ENCODE measurements around the gene GRAP2. TPM values are rescaled to one million over a fixed set of nuclear protein-coding genes. Genes with fewer than 3 reads are reported as not detected.

The GRAP2 gene
- total RNA-seq, 1 experiment from 2014 or later: 0.54 TPM

DNA sequence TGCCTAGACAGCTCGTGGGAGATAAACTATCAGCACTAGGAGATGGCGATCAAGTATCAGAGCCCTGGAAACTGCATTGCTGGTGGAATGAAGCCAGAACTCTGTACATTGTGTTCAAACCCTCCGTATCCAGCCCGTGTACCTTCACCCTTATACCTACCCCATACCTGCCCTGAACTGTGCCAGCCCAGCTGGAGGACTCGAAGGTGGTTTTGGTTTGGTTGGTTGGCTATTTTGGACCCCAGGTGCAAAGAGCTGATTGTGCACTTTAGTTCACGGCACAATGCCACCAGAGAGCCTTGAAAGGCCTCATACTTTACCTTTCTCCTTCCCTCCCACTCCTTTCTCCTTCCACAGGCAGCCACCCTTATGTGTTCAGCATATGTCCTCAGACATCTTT lies 109.9 kb downstream of the GRAP2 start:
- BruUV-seq (replicated peaks): no TSS peak
- Histone ChIP-seq H3K27me3 (ENCODE audit: control insufficient read depth, insufficient read depth, low read length) (peaks cover 2% of the 10 kb centered on the region; the same call in 1 of the 2 replicates), H3K36me3 (ENCODE audit: control insufficient read depth, insufficient read depth, low read length) (no peaks in the 10 kb centered on the region), H3K9me3 (ENCODE audit: control insufficient read depth, insufficient read depth, low read depth, low read length) (no peaks in the 10 kb centered on the region), H3K4me1 (ENCODE audit: control insufficient read depth, insufficient read depth, low read length) (no peaks in the 10 kb centered on the region; the same call in 1 of the 2 replicates), H3K4me3 (ENCODE audit: low read depth in 2 of 2, low read length in 2 of 2) (no peak overlapping the region), H3K27ac (ENCODE audit: low read length) (no peak overlapping the region)
- POLR2A ChIA-PET: no interaction called here
- in situ Hi-C loops (cut with HindIII; ENCODE audit: low pct_unique_long_range_greater_than_20kb, low sequenced_read_pairs): no loop called here
- TF ChIP-seq POLR2AphosphoS5 (IDR thresholded peaks at IDR 0.05; ENCODE audit: low read depth, low read length) (no peak), TCF7L2 (IDR thresholded peaks at IDR 0.05; ENCODE audit: low read depth, low read length) (no peak), SIN3A (IDR thresholded peaks at IDR 0.05; ENCODE audit: borderline replicate concordance, insufficient read depth, low read depth, low read length) (no peak), CTCF (IDR thresholded peaks at IDR 0.05) (no peak)
- TF ChIP-seq, protein P1, sequence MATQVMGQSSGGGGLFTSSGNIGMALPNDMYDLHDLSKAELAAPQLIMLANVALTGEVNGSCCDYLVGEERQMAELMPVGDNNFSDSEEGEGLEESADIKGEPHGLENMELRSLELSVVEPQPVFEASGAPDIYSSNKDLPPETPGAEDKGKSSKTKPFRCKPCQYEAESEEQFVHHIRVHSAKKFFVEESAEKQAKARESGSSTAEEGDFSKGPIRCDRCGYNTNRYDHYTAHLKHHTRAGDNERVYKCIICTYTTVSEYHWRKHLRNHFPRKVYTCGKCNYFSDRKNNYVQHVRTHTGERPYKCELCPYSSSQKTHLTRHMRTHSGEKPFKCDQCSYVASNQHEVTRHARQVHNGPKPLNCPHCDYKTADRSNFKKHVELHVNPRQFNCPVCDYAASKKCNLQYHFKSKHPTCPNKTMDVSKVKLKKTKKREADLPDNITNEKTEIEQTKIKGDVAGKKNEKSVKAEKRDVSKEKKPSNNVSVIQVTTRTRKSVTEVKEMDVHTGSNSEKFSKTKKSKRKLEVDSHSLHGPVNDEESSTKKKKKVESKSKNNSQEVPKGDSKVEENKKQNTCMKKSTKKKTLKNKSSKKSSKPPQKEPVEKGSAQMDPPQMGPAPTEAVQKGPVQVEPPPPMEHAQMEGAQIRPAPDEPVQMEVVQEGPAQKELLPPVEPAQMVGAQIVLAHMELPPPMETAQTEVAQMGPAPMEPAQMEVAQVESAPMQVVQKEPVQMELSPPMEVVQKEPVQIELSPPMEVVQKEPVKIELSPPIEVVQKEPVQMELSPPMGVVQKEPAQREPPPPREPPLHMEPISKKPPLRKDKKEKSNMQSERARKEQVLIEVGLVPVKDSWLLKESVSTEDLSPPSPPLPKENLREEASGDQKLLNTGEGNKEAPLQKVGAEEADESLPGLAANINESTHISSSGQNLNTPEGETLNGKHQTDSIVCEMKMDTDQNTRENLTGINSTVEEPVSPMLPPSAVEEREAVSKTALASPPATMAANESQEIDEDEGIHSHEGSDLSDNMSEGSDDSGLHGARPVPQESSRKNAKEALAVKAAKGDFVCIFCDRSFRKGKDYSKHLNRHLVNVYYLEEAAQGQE (IDR thresholded peaks at IDR 0.05; ENCODE audit: insufficient read depth in 1 of 2, low read depth in 2 of 2, low read length in 1 of 2): no peak
- no peak for DNase-seq (ENCODE audit: low read depth, low spot score)
- CTCF ChIA-PET: interaction anchor here (1.0 kb wide), 1 partner anchor 14 kb away, joined by 3 read pairs; no protein-coding TSS in a partner anchor
- no peak for ATAC-seq
- intact Hi-C loops (cut with micrococcal nuclease; ENCODE audit: unreplicated experiment): no loop called here

DNA sequence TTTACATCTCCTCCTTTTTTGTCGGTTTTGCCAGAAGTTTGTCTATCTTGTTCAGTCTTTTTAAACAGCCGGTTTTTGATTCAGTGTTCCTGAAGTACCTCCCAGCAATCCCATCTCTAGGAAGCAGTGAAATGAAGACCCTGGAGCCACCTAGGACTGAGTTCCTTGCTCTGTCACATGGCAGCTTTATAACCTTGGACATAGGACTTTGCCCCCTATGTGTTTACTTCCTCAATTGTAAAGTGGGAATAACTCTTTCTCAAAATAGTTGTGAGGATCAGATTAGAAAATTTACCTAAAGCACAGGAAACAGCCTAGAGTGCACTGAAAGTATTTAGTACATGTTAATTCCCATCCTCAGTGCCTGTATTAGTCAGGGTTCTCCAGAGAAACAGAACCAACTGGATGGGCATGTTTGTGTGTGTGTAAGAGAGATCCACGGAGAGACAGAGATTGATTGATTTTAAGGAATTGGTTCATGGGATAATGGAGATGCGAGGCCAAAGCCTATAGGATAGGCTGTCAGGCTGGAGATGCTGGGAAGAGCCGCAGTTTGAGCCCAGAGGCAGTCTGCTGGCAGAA lies 113.9 kb downstream of the GRAP2 start:
- ATAC-seq: no peak
- ChIA-PET CTCF (no interaction called here), POLR2A (no interaction called here)
- TF ChIP-seq POLR2AphosphoS5 (IDR thresholded peaks at IDR 0.05; ENCODE audit: low read depth, low read length) (no peak), TCF7L2 (IDR thresholded peaks at IDR 0.05; ENCODE audit: low read depth, low read length) (no peak), CTCF (IDR thresholded peaks at IDR 0.05) (no peak), SIN3A (IDR thresholded peaks at IDR 0.05; ENCODE audit: borderline replicate concordance, insufficient read depth, low read depth, low read length) (no peak)
- TF ChIP-seq, protein P1 (IDR thresholded peaks at IDR 0.05; ENCODE audit: insufficient read depth in 1 of 2, low read depth in 2 of 2, low read length in 1 of 2): no peak
- H3K4me1 ChIP-seq (ENCODE audit: control insufficient read depth, insufficient read depth, low read length): no peaks in the 10 kb centered on the region
- H3K4me3 ChIP-seq (ENCODE audit: low read depth in 2 of 2, low read length in 2 of 2): no peak overlapping the region
- no peak overlapping the region for H3K27ac ChIP-seq (ENCODE audit: low read length)
- intact Hi-C loops (cut with micrococcal nuclease; ENCODE audit: unreplicated experiment): no loop called here
- H3K9me3 ChIP-seq (ENCODE audit: control insufficient read depth, insufficient read depth, low read depth, low read length): no peaks in the 10 kb centered on the region
- no TSS peak for BruUV-seq (replicated peaks)
- in situ Hi-C loops (cut with HindIII; ENCODE audit: low pct_unique_long_range_greater_than_20kb, low sequenced_read_pairs): no loop called here
- no peak for DNase-seq (ENCODE audit: low read depth, low spot score)
- H3K27me3 ChIP-seq (ENCODE audit: control insufficient read depth, insufficient read depth, low read length): peaks cover 2% of the 10 kb centered on the region; the same call in 1 of the 2 replicates
- H3K36me3 ChIP-seq (ENCODE audit: control insufficient read depth, insufficient read depth, low read length): no peaks in the 10 kb centered on the region

All from Panc1 (cell line).